IMR-90 (cell line): ENCODE results near the gene MTA3. TPM values are rescaled to one million over a fixed set of nuclear protein-coding genes. Genes with fewer than 3 reads are reported as not detected.

Source experiments
- ATAC-seq: fragments of 200-7000 bp; cut with Tn5 transposase; 2 replicates; pipeline ENCODE4 v1.9.1; 2020; ENCODE audit warnings: low read depth, mild to moderate bottlenecking, moderate library complexity
- BruUV-seq: library from RNA; stranded (reverse); fragments of 400-500 nt; replicated peaks from 2 replicates; lab custom pipeline; 2021; lab: Mats Ljungman, UMichigan
- CTCF ChIA-PET: fragments of 300-600 bp; formaldehyde crosslinking; extraction: SDS; loops from one replicate; lab custom pipeline; 2021; ENCODE audit warnings: antibody characterized with exemption; lab: Yijun Ruan, JAX
- POLR2A ChIA-PET: fragments of 300-600 bp; sonication (Branson Sonifier 250); formaldehyde crosslinking; loops from one replicate; lab custom pipeline; 2022; ENCODE audit warnings: antibody characterized with exemption; ENCODE audit not compliant: unreplicated experiment; lab: Charles Lee
- DNase-seq: peaks from one replicate; pipeline ENCODE4 v3.0.0; 2013
- H2AFZ ChIP-seq: replicated peaks from 2 replicates; pipeline ENCODE3; 2013; ENCODE audit warnings: low read length, mild to moderate bottlenecking; ENCODE audit not compliant: poor library complexity
- H2AK5ac ChIP-seq: 2 replicates; pipeline ENCODE4 v1.6.1; 2013; ENCODE audit warnings: low read depth, low read length, inconsistent platforms
- H2AK9ac ChIP-seq: replicated peaks from 2 replicates; pipeline ENCODE3; 2013; ENCODE audit warnings: mild to moderate bottlenecking, low read depth, low read length, moderate library complexity; ENCODE audit not compliant: poor library complexity
- H2BK120ac ChIP-seq: 2 replicates; pipeline ENCODE4 v1.6.1; 2013; ENCODE audit warnings: low read depth, low read length, inconsistent platforms
- H2BK15ac ChIP-seq: 3 replicates; pipeline ENCODE4 v1.6.1; 2013; ENCODE audit warnings: low read depth, low read length, inconsistent platforms
- H2BK20ac ChIP-seq: 2 replicates; pipeline ENCODE4 v1.6.1; 2013; ENCODE audit warnings: low read depth, mild to moderate bottlenecking, inconsistent platforms, low read length, moderate library complexity
- H2BK5ac ChIP-seq: 2 replicates; pipeline ENCODE4 v1.6.1; 2013; ENCODE audit warnings: mild to moderate bottlenecking, low read depth, low read length, inconsistent platforms; ENCODE audit not compliant: poor library complexity, severe bottlenecking
- H3K14ac ChIP-seq: replicated peaks from 2 replicates; pipeline ENCODE4 v1.6.1; 2013; ENCODE audit warnings: low read depth, low read length, inconsistent platforms
- H3K18ac ChIP-seq: 2 replicates; pipeline ENCODE4 v1.6.1; 2013; ENCODE audit warnings: low read depth, low read length, control low read depth
- H3K23ac ChIP-seq: 2 replicates; pipeline ENCODE4 v1.6.1; 2013; ENCODE audit warnings: low read depth, low read length, inconsistent platforms
- H3K27ac ChIP-seq: 2 replicates; pipeline ENCODE4 v1.5.1; 2013; ENCODE audit warnings: mild to moderate bottlenecking, control low read depth, low read length; ENCODE audit not compliant: insufficient read depth
- H3K27me3 ChIP-seq: 2 replicates; pipeline ENCODE4 v1.6.1; 2013; ENCODE audit warnings: low read length; ENCODE audit not compliant: control insufficient read depth, insufficient read depth
- H3K36me3 ChIP-seq: 2 replicates; pipeline ENCODE4 v1.6.1; 2013; ENCODE audit warnings: low read length, mixed read lengths; ENCODE audit not compliant: control insufficient read depth, insufficient read depth
- H3K4ac ChIP-seq: 2 replicates; pipeline ENCODE4 v1.6.1; 2013; ENCODE audit warnings: low read depth, low read length, inconsistent platforms
- H3K4me1 ChIP-seq: 2 replicates; pipeline ENCODE4 v1.6.1; 2013; ENCODE audit warnings: low read length, mixed read lengths; ENCODE audit not compliant: control insufficient read depth, insufficient read depth
- H3K4me2 ChIP-seq: 2 replicates; pipeline ENCODE4 v1.6.1; 2013; ENCODE audit warnings: low read depth, mild to moderate bottlenecking, control low read depth, low read length, moderate library complexity
- H3K4me3 ChIP-seq: 2 replicates; pipeline ENCODE4 v1.5.1; 2013; ENCODE audit warnings: low read depth, mild to moderate bottlenecking, control low read depth, low read length, moderate library complexity; ENCODE audit not compliant: insufficient read depth
- H3K56ac ChIP-seq: 2 replicates; pipeline ENCODE4 v1.6.1; 2013; ENCODE audit warnings: low read length, inconsistent platforms; ENCODE audit not compliant: insufficient read depth; ENCODE audit errors: extremely low read depth
- H3K79me1 ChIP-seq, 2 experiments: 2 replicates each; pipeline ENCODE4 v1.6.1; 2013; ENCODE audit warnings: low read length in 2 of 2, inconsistent platforms in 1 of 2, low read depth in 1 of 2
- H3K9ac ChIP-seq: 2 replicates; pipeline ENCODE4 v1.6.1; 2013; ENCODE audit warnings: low read depth, low read length, control low read depth
- H3K9me1 ChIP-seq: 2 replicates; pipeline ENCODE4 v1.6.1; 2013; ENCODE audit warnings: low read length, inconsistent platforms; ENCODE audit not compliant: insufficient read depth
- H3K9me3 ChIP-seq: 2 replicates; pipeline ENCODE4 v1.6.1; 2013; ENCODE audit warnings: low read length; ENCODE audit not compliant: control insufficient read depth, insufficient read depth
- H4K20me1 ChIP-seq: 2 replicates; pipeline ENCODE4 v1.6.1; 2013; ENCODE audit warnings: low read length, inconsistent platforms; ENCODE audit not compliant: insufficient read depth
- H4K5ac ChIP-seq: 2 replicates; pipeline ENCODE4 v1.6.1; 2013; ENCODE audit warnings: mild to moderate bottlenecking, low read depth, low read length, control low read depth
- H4K8ac ChIP-seq, 2 experiments: 2 replicates each; pipeline ENCODE4 v1.6.1; 2013; ENCODE audit warnings: low read depth in 2 of 2, low read length in 2 of 2, control low read depth in 1 of 2, inconsistent platforms in 1 of 2
- H4K91ac ChIP-seq: 2 replicates; pipeline ENCODE4 v1.6.1; 2013; ENCODE audit warnings: low read depth, low read length, inconsistent platforms; ENCODE audit not compliant: insufficient read depth
- CEBPB ChIP-seq: IDR thresholded peaks from 2 replicates; pipeline ENCODE4 v1.6.1; 2012; ENCODE audit warnings: low read depth, low read length, improper control_type of control experiment
- MAZ ChIP-seq: IDR thresholded peaks from 2 replicates; pipeline ENCODE4 v1.6.1; 2012; ENCODE audit warnings: low read depth, mild to moderate bottlenecking, low read length, improper control_type of control experiment, moderate library complexity, borderline replicate concordance
- MXI1 ChIP-seq: IDR thresholded peaks from 2 replicates; pipeline ENCODE4 v1.6.1; 2012; ENCODE audit warnings: low read depth, mild to moderate bottlenecking, low read length, moderate library complexity, borderline replicate concordance
- RCOR1 ChIP-seq: IDR thresholded peaks from 2 replicates; pipeline ENCODE4 v1.6.1; 2012; ENCODE audit warnings: mild to moderate bottlenecking, low read length, improper control_type of control experiment; ENCODE audit not compliant: insufficient replicate concordance
- USF2 ChIP-seq: fragments of 150-350 bp; IDR thresholded peaks from 2 replicates; pipeline ENCODE4 v1.6.1; 2017; ENCODE audit warnings: mild to moderate bottlenecking, antibody characterized with exemption, low read length, low read depth
- WGBS, 2 experiments: methylation state at CpG; one replicate each; pipeline versions ENCODE4 v1.1.5 to v1.1.7; 2013; ENCODE audit warnings: missing lambda C conversion rate in 2 of 2; ENCODE audit not compliant: insufficient read length in 1 of 2; ENCODE audit errors: extremely low coverage in 2 of 2; 5-methylcytosine and 5-hydroxymethylcytosine counted together
- dilution Hi-C: fragments of 300-500 bp; cut with HindIII; formaldehyde crosslinking; loops from one replicate; pipeline ENCODE4 v1.14.3; 2018; ENCODE audit warnings: low sequenced_read_pairs; ENCODE audit not compliant: unreplicated experiment
- in situ Hi-C: fragments of 300-500 bp; cut with MboI; formaldehyde crosslinking; loops from 3 replicates; pipeline ENCODE4 v1.14.3; 2019; ENCODE audit warnings: low sequenced_read_pairs, inconsistent platforms, mixed read lengths
- intact Hi-C: fragments of 100-400 bp; cut with micrococcal nuclease; formaldehyde crosslinking; loops from 2 replicates; pipeline ENCODE4 v1.10.0; 2022
- polyA plus RNA-seq, 3 experiments: library from polyadenylated mRNA; depleted of rRNA; stranded (reverse); fragments of >200 nt; gene quantifications; 2 replicates each; pipeline ENCODE4 v1.2.3, GENCODE V29; 2012; ENCODE audit warnings: low replicate concordance in 1 of 3
- total RNA-seq: library from RNA; depleted of rRNA; stranded (reverse); fragments of >200 nt; gene quantifications from 2 replicates; pipeline ENCODE4 v1.2.3, GENCODE V29; 2012

Gene MTA3
- total and polyA plus RNA-seq, 2 of the 4 experiments (the other 2 are of a cell fraction): 31.9 to 34.3 TPM

GRCh38 chr2:42721898-42722297 lies 153.5 kb downstream of the MTA3 start:
- Histone ChIP-seq H3K4me1 (0 out of 2 replicates have a peak, but pooled peaks cover 2% of the 10 kb centered on the region), H4K8ac (no peak overlapping the region), H3K23ac (no peak overlapping the region), H2BK15ac (no peak overlapping the region), H3K4me2 (no peak overlapping the region), H2AFZ (no peak overlapping the region), H2BK20ac (no peak overlapping the region), H3K14ac (no peak overlapping the region), H3K9ac (no peak overlapping the region), H3K9me1 (no peaks in the 10 kb centered on the region), H2BK120ac (no peak overlapping the region), H3K36me3 (no peaks in the 10 kb centered on the region), H3K4ac (no peak overlapping the region), H3K56ac (no peak overlapping the region), H3K27me3 (no peaks in the 10 kb centered on the region), H3K18ac (no peak overlapping the region), H3K79me1 (no peaks in the 10 kb centered on the region), H2BK5ac (no peak overlapping the region), H4K5ac (no peak overlapping the region), H3K9me3 (no peaks in the 10 kb centered on the region), H2AK9ac (no peak overlapping the region), H4K91ac (no peak overlapping the region), H2AK5ac (no peak overlapping the region), H4K20me1 (no peaks in the 10 kb centered on the region), H3K27ac (no peak overlapping the region), H3K4me3 (no peak overlapping the region)
- TF ChIP-seq CEBPB (no peak), MAZ (no peak), USF2 (no peak), MXI1 (no peak), RCOR1 (no peak)
- in situ Hi-C loops (no loop called here), dilution Hi-C loops (no loop called here), intact Hi-C loops (no loop called here)
- CTCF ChIA-PET: no interaction called here
- DNase-seq: no peak
- no TSS peak for BruUV-seq
- POLR2A ChIA-PET: no interaction called here
- no CpG with 5 or more reads among the region's 2 CpGs for WGBS, 2 experiments
- ATAC-seq: peak; percentile 10; the same call in 1 of the 2 replicates
